Right ventricle myocardium superior (tissue), 1 donor: ENCODE measurements around the gene PPFIA3. TPM values are rescaled to one million over a fixed set of nuclear protein-coding genes. Genes with fewer than 3 reads are reported as not detected.
"Not testable (repeated sequence)": the region's sequence is repeated elsewhere in the genome, so short reads cannot be mapped to it uniquely, and the experiment has no call there.

Source experiments
- ATAC-seq: fragments of 200-7000 bp; cut with Tn5 transposase; one replicate; pipeline ENCODE4 v1.9.1; 2020; ENCODE audit warnings: mild to moderate bottlenecking; ENCODE audit not compliant: poor library complexity
- DNase-seq: peaks from one replicate; pipeline ENCODE4 v3.0.0-alpha.2; 2020
- intact Hi-C: fragments of 100-400 bp; cut with DNase I; formaldehyde crosslinking; loops from one replicate; pipeline ENCODE4 v1.11.2; 2022
- total RNA-seq: library from RNA; stranded (reverse); fragmentation: NEBNext Ultra II Directional; extraction: Animal tissue kit (Norgen Biotek cat#: 25700); gene quantifications from one replicate; pipeline ENCODE4 v1.2.1, GENCODE V29; 2021
- donor health status: DM: no; HTN: yes; CAD: no; lungs with severe emphysema.

PPFIA3 gene
- total RNA-seq, 1 donor from 2014 or later: 5.0 TPM

- DNase-seq: peak; percentile 97
- ATAC-seq: peak; percentile 93
- intact Hi-C loops: no loop called here
Observed at GRCh38 chr19:49118565-49119410, 556 bp upstream of the PPFIA3 start, which contains the start of gene C19orf73. Gene C19orf73, minus strand, starts transcription at chr19:49119143. Its CDS starts 121 bp downstream, at chr19:49119022.

- DNase-seq (no peak), ATAC-seq (no peak)
- intact Hi-C loops: no loop called here
Observed at GRCh38 chr19:49120325-49120683, 960 bp downstream of the PPFIA3 start.

- no peak for DNase-seq
- ATAC-seq: no peak
- intact Hi-C loops: no loop called here
Observed at GRCh38 chr19:49120868-49121267, 1.5 kb downstream of the PPFIA3 start.

GRCh38 chr19:49121841-49122240 is 2.5 kb downstream of the PPFIA3 start:
- DNase-seq, ATAC-seq, intact Hi-C loops: not testable (repeated sequence)

- ATAC-seq, DNase-seq, intact Hi-C loops: not testable (repeated sequence)
Observed at GRCh38 chr19:49123285-49123684, 3.9 kb downstream of the PPFIA3 start.

- no peak for DNase-seq
- intact Hi-C loops: no loop called here
- ATAC-seq: no peak
Observed at GRCh38 chr19:49125025-49125731, 5.8 kb downstream of the PPFIA3 start.

- DNase-seq (no peak), ATAC-seq (no peak)
- intact Hi-C loops: no loop called here
Observed at GRCh38 chr19:49126575-49126974, 7.2 kb downstream of the PPFIA3 start.

GRCh38 chr19:49127225-49127624 is 7.9 kb downstream of the PPFIA3 start:
- intact Hi-C loops, ATAC-seq, DNase-seq: not testable (repeated sequence)

GRCh38 chr19:49127674-49128544 is 8.6 kb downstream of the PPFIA3 start:
- DNase-seq: peak; percentile 96
- ATAC-seq: peak; percentile 99
- intact Hi-C loops: no loop called here

- intact Hi-C loops: no loop called here
- ATAC-seq (no peak), DNase-seq (peak; percentile 32)
Observed at GRCh38 chr19:49128545-49129237, 9.3 kb downstream of the PPFIA3 start.

GRCh38 chr19:49129238-49129583 is 9.9 kb downstream of the PPFIA3 start:
- intact Hi-C loops: no loop called here
- DNase-seq (peak; percentile 36), ATAC-seq (no peak)

- intact Hi-C loops: no loop called here
- ATAC-seq (no peak), DNase-seq (peak; percentile 30)
Observed at GRCh38 chr19:49130325-49130724, 11.0 kb downstream of the PPFIA3 start.

- peak; percentile 74 for DNase-seq
- intact Hi-C loops: no loop called here
Observed at GRCh38 chr19:49132974-49133609, 13.7 kb downstream of the PPFIA3 start.

GRCh38 chr19:49133621-49134454 is 14.5 kb downstream of the PPFIA3 start:
- DNase-seq (peak; percentile 83), ATAC-seq (peak; percentile 69)
- intact Hi-C loops: no loop called here

More at GRCh38 chr19:49132974-49133609, 13.7 kb downstream of the PPFIA3 start:
- ATAC-seq: peak; percentile 36

GRCh38 chr19:49135686-49136085 is 16.3 kb downstream of the PPFIA3 start:
- DNase-seq: no peak
- no peak for ATAC-seq
- intact Hi-C loops: no loop called here

GRCh38 chr19:49136771-49137171 is 17.4 kb downstream of the PPFIA3 start:
- peak; percentile 91 for DNase-seq
- ATAC-seq: peak; percentile 83
- intact Hi-C loops: no loop called here

- no peak for ATAC-seq
- no peak for DNase-seq
- intact Hi-C loops: loop anchor here (5.0 kb wide), 1 partner anchor 34 kb away; no protein-coding TSS in a partner anchor
Observed at GRCh38 chr19:49140951-49141350, 21.6 kb downstream of the PPFIA3 start.
